HepG2 (cell line): ENCODE results near the gene SOCS1. TPM values are rescaled to one million over a fixed set of nuclear protein-coding genes. Genes with fewer than 3 reads are reported as not detected.

ENCODE experiments used
- BCL6 ChIP-seq: IDR thresholded peaks from 2 replicates; pipeline ENCODE4 v1.6.1; 2016; ENCODE audit warnings: missing genetic modification reagents, missing compliant biosample characterization
- CBX5 ChIP-seq: sonication (generic); formaldehyde crosslinking; IDR thresholded peaks from 2 replicates; pipeline ENCODE4 v1.4.0; 2020; ENCODE audit warnings: missing genetic modification reagents, borderline replicate concordance
- DPF2 ChIP-seq: sonication (generic); formaldehyde crosslinking; IDR thresholded peaks from 2 replicates; pipeline ENCODE4 v1.4.0; 2020; ENCODE audit warnings: mild to moderate bottlenecking, low read depth, missing genetic modification reagents, borderline replicate concordance
- HDAC1 ChIP-seq: sonication (generic); formaldehyde crosslinking; IDR thresholded peaks from 2 replicates; pipeline ENCODE4 v1.5.1; 2020; ENCODE audit warnings: mild to moderate bottlenecking, missing genetic modification reagents
- KDM5B ChIP-seq: sonication (generic); formaldehyde crosslinking; IDR thresholded peaks from 2 replicates; pipeline ENCODE4 v1.4.0; 2020; ENCODE audit warnings: missing genetic modification reagents, mild to moderate bottlenecking, borderline replicate concordance
- MAX ChIP-seq: IDR thresholded peaks from 2 replicates; pipeline ENCODE4 v1.6.1; 2012; ENCODE audit warnings: inconsistent platforms
- MYC ChIP-seq: sonication (generic); formaldehyde crosslinking; IDR thresholded peaks from 2 replicates; pipeline ENCODE4 v1.9.0; 2021; ENCODE audit warnings: missing genetic modification reagents, borderline replicate concordance
- PITX1 ChIP-seq: sonication (generic); formaldehyde crosslinking; IDR thresholded peaks from 2 replicates; pipeline ENCODE4 v1.5.1; 2020; ENCODE audit warnings: mild to moderate bottlenecking, missing genetic modification reagents
- RFX1 ChIP-seq: fragments of 450-650 bp; IDR thresholded peaks from 2 replicates; pipeline ENCODE4 v1.6.1; 2017
- TAF15 ChIP-seq: fragments of 200-400 bp; formaldehyde crosslinking; IDR thresholded peaks from one replicate; pipeline ENCODE4 v1.6.1; 2018; ENCODE audit warnings: mild to moderate bottlenecking, low read depth, low read length; ENCODE audit not compliant: poor library complexity, severe bottlenecking
- ZBTB38 ChIP-seq: sonication (generic); formaldehyde crosslinking; IDR thresholded peaks from 2 replicates; pipeline ENCODE4 v1.5.1; 2020; ENCODE audit warnings: mild to moderate bottlenecking, missing genetic modification reagents
- ZNF205 ChIP-seq: IDR thresholded peaks from 2 replicates; pipeline ENCODE4 v1.6.1; 2018; ENCODE audit warnings: missing biosample characterization, missing genetic modification reagents
- ZNF292 ChIP-seq: sonication (generic); formaldehyde crosslinking; IDR thresholded peaks from 2 replicates; pipeline ENCODE4 v1.8.1; 2022; ENCODE audit warnings: mild to moderate bottlenecking, low read depth, missing genetic modification reagents, borderline replicate concordance
- ZNF296 ChIP-seq: sonication (generic); formaldehyde crosslinking; conservative IDR thresholded peaks from 2 replicates; pipeline ENCODE4 v1.5.0; 2020; ENCODE audit warnings: mild to moderate bottlenecking, missing genetic modification reagents
- ZNF468 ChIP-seq: sonication (generic); formaldehyde crosslinking; IDR thresholded peaks from 2 replicates; pipeline ENCODE4 v1.8.0; 2022; ENCODE audit warnings: mild to moderate bottlenecking, moderate library complexity, missing genetic modification reagents
- ZNF550 ChIP-seq: sonication (generic); formaldehyde crosslinking; IDR thresholded peaks from 2 replicates; pipeline ENCODE4 v1.4.0; 2020; ENCODE audit warnings: mild to moderate bottlenecking, missing genetic modification reagents, borderline replicate concordance
- ZNF556 ChIP-seq: sonication (generic); formaldehyde crosslinking; IDR thresholded peaks from 2 replicates; pipeline ENCODE4 v1.4.0; 2020; ENCODE audit warnings: mild to moderate bottlenecking, missing genetic modification reagents, borderline replicate concordance
- ZNF678 ChIP-seq: sonication (generic); formaldehyde crosslinking; IDR thresholded peaks from 2 replicates; pipeline ENCODE4 v1.4.0; 2020; ENCODE audit warnings: mild to moderate bottlenecking, missing genetic modification reagents
- ZNF709 ChIP-seq: sonication (generic); formaldehyde crosslinking; IDR thresholded peaks from 2 replicates; pipeline ENCODE4 v1.5.0; 2020; ENCODE audit warnings: mild to moderate bottlenecking, missing genetic modification reagents
- ZNF879 ChIP-seq: sonication (generic); formaldehyde crosslinking; IDR thresholded peaks from 2 replicates; pipeline ENCODE4 v1.8.1; 2023; ENCODE audit warnings: missing genetic modification reagents
- polyA plus RNA-seq, 8 experiments: library from polyadenylated mRNA; depleted of rRNA in 3 of 8; stranded (reverse) in 7 of 8; unstranded in 1 of 8; fragments of >200 nt; fragmentation: Illumina TruSeq in 4 of 8; extraction: Trizol in 4 of 8; gene quantifications; 2 replicates each; pipeline versions ENCODE4 v1.2.1 to v1.2.3, GENCODE V29; 2011 to 2016; ENCODE audit warnings: low read depth in 4 of 8, missing spikeins in 1 of 8, mixed read lengths in 1 of 8; ENCODE audit not compliant: insufficient read depth in 1 of 8
- total RNA-seq, 5 experiments: library from RNA; depleted of rRNA; stranded (reverse); fragments of >200 nt; fragmentation: Illumina TruSeq; extraction: Trizol; gene quantifications; 2 replicates each; pipeline ENCODE4 v1.2.3, GENCODE V29; 2016; ENCODE audit warnings: low read depth in 1 of 5
- TF ChIP-seq, protein P1 (sequence below): IDR thresholded peaks from 2 replicates; pipeline ENCODE4 v1.6.1; 2016; ENCODE audit warnings: missing compliant biosample characterization, missing genetic modification reagents, borderline replicate concordance
- TF ChIP-seq, protein P2 (sequence below), 2 experiments: IDR thresholded peaks; 2 replicates each; pipeline ENCODE4 v1.6.1; 2011 to 2012; ENCODE audit warnings: low read length in 2 of 2, borderline replicate concordance in 1 of 2, low read depth in 1 of 2, mild to moderate bottlenecking in 1 of 2, moderate library complexity in 1 of 2
- TF ChIP-seq, protein P3 (sequence below): sonication (generic); formaldehyde crosslinking; IDR thresholded peaks from 2 replicates; pipeline ENCODE4 v1.4.0; 2020; ENCODE audit warnings: mild to moderate bottlenecking, missing genetic modification reagents

SOCS1 gene
- total and polyA plus RNA-seq, 2 of the 13 experiments (the other 11 are each of a cell fraction or from before 2014, with no cell fraction given) = 5.3 to 6.3 TPM

- TF ChIP-seq ZNF550 (CRISPR knock-in tag) (no peak), ZNF205 (CRISPR knock-in tag) (0 out of 2 replicates have a peak, but pooled peaks have one; percentile 52), ZNF556 (CRISPR knock-in tag) (0 out of 2 replicates have a peak, but pooled peaks have one; percentile 12), TAF15 (no peak), MAX (peak; percentile 66), ZBTB38 (CRISPR knock-in tag) (peak; percentile 63), PITX1 (no peak), ZNF678 (no peak), ZNF468 (CRISPR knock-in tag) (0 out of 2 replicates have a peak, but pooled peaks have one; percentile 61), ZNF879 (CRISPR knock-in tag) (0 out of 2 replicates have a peak, but pooled peaks have one; percentile 39), DPF2 (CRISPR knock-in tag) (peak; percentile 45; the same call in 1 of the 2 replicates), HDAC1 (0 out of 2 replicates have a peak, but pooled peaks have one; percentile 27), RFX1 (no peak), ZNF709 (CRISPR knock-in tag) (no peak), KDM5B (CRISPR knock-in tag) (peak; percentile 7; the same call in 1 of the 2 replicates), BCL6 (peak; percentile 29), MYC (CRISPR knock-in tag) (peak; percentile 12; the same call in 1 of the 2 replicates), CBX5 (CRISPR knock-in tag) (peak; percentile 30; the same call in 1 of the 2 replicates), ZNF292 (CRISPR knock-in tag) (peak; percentile 60; the same call in 1 of the 2 replicates), ZNF296 (CRISPR knock-in tag) (0 out of 2 replicates have a peak, but pooled peaks have one; percentile 38)
- TF ChIP-seq, protein P1, sequence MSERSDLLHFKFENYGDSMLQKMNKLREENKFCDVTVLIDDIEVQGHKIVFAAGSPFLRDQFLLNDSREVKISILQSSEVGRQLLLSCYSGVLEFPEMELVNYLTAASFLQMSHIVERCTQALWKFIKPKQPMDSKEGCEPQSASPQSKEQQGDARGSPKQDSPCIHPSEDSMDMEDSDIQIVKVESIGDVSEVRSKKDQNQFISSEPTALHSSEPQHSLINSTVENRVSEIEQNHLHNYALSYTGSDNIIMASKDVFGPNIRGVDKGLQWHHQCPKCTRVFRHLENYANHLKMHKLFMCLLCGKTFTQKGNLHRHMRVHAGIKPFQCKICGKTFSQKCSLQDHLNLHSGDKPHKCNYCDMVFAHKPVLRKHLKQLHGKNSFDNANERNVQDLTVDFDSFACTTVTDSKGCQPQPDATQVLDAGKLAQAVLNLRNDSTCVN (CRISPR knock-in tag) = peak; percentile 58; the same call in 1 of the 2 replicates
- TF ChIP-seq, protein P2, sequence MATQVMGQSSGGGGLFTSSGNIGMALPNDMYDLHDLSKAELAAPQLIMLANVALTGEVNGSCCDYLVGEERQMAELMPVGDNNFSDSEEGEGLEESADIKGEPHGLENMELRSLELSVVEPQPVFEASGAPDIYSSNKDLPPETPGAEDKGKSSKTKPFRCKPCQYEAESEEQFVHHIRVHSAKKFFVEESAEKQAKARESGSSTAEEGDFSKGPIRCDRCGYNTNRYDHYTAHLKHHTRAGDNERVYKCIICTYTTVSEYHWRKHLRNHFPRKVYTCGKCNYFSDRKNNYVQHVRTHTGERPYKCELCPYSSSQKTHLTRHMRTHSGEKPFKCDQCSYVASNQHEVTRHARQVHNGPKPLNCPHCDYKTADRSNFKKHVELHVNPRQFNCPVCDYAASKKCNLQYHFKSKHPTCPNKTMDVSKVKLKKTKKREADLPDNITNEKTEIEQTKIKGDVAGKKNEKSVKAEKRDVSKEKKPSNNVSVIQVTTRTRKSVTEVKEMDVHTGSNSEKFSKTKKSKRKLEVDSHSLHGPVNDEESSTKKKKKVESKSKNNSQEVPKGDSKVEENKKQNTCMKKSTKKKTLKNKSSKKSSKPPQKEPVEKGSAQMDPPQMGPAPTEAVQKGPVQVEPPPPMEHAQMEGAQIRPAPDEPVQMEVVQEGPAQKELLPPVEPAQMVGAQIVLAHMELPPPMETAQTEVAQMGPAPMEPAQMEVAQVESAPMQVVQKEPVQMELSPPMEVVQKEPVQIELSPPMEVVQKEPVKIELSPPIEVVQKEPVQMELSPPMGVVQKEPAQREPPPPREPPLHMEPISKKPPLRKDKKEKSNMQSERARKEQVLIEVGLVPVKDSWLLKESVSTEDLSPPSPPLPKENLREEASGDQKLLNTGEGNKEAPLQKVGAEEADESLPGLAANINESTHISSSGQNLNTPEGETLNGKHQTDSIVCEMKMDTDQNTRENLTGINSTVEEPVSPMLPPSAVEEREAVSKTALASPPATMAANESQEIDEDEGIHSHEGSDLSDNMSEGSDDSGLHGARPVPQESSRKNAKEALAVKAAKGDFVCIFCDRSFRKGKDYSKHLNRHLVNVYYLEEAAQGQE (IDR thresholded peaks at IDR 0.05; ENCODE audit: borderline replicate concordance in 1 of 2, low read depth in 1 of 2, low read length in 2 of 2) = peak; percentile 17 to 88
- TF ChIP-seq, protein P3, sequence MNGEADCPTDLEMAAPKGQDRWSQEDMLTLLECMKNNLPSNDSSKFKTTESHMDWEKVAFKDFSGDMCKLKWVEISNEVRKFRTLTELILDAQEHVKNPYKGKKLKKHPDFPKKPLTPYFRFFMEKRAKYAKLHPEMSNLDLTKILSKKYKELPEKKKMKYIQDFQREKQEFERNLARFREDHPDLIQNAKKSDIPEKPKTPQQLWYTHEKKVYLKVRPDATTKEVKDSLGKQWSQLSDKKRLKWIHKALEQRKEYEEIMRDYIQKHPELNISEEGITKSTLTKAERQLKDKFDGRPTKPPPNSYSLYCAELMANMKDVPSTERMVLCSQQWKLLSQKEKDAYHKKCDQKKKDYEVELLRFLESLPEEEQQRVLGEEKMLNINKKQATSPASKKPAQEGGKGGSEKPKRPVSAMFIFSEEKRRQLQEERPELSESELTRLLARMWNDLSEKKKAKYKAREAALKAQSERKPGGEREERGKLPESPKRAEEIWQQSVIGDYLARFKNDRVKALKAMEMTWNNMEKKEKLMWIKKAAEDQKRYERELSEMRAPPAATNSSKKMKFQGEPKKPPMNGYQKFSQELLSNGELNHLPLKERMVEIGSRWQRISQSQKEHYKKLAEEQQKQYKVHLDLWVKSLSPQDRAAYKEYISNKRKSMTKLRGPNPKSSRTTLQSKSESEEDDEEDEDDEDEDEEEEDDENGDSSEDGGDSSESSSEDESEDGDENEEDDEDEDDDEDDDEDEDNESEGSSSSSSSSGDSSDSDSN (CRISPR knock-in tag) = 0 out of 2 replicates have a peak, but pooled peaks have one; percentile 30
Observed at GRCh38 chr16:11283820-11284248, 27.8 kb upstream of the SOCS1 start (continued).
